HepG2 (cell line): ENCODE results near the gene UBAP1L. TPM values are rescaled to one million over a fixed set of nuclear protein-coding genes. Genes with fewer than 3 reads are reported as not detected.

Experiments
- ATAC-seq: fragments of 200-7000 bp; cut with Tn5 transposase; 3 replicates; pipeline ENCODE4 v1.9.1; 2020; ENCODE audit warnings: mild to moderate bottlenecking, moderate library complexity
- BruUV-seq: library from RNA; stranded (reverse); fragments of 400-500 nt; replicated peaks from 2 replicates; lab custom pipeline; 2021; lab: Mats Ljungman, UMichigan
- CTCF ChIA-PET: fragments of 300-600 bp; formaldehyde crosslinking; extraction: SDS; loops from one replicate; lab custom pipeline; 2021; ENCODE audit warnings: low total read pairs, inconsistent platforms, low intra/inter-chr PET ratio; lab: Yijun Ruan, JAX
- POLR2A ChIA-PET: fragments of 350-600 bp; sonication (Branson Sonifier 250); formaldehyde crosslinking; loops from one replicate; lab custom pipeline; 2020; ENCODE audit warnings: antibody characterized with exemption, inconsistent platforms; lab: Yijun Ruan, JAX
- DNase-seq: peaks from one replicate; pipeline ENCODE4 v3.0.0-alpha.2; 2015; ENCODE audit warnings: low spot score
- FAIRE-seq: peaks from 3 replicates; lab custom pipeline; 2011; peaks lifted over from hg19 to GRCh38; lab: Jason Lieb, UNC
- H2AFZ ChIP-seq: one replicate; pipeline ENCODE4 v1.6.1; 2011; ENCODE audit warnings: low read length, inconsistent platforms
- H3K27ac ChIP-seq: fragments of 300-600 bp; 3 replicates; pipeline ENCODE4 v1.8.0; 2011; ENCODE audit warnings: mixed run types, mild to moderate bottlenecking, mixed read lengths, low read length, inconsistent platforms; ENCODE audit not compliant: insufficient read depth; ENCODE audit errors: extremely low read length
- H3K27me3 ChIP-seq, 2 experiments: fragments of 200-600 bp in 1 of 2; 2 replicates in 1 of 2; 3 replicates in 1 of 2; pipeline versions ENCODE4 v1.6.0 to v1.8.0; 2011; ENCODE audit warnings: low read length in 2 of 2, mild to moderate bottlenecking in 2 of 2, moderate library complexity in 2 of 2, inconsistent platforms in 1 of 2; ENCODE audit not compliant: insufficient read depth in 2 of 2, control insufficient read depth in 1 of 2
- H3K36me3 ChIP-seq, 2 experiments: fragments of 200-600 bp in 1 of 2; replicated peaks in 1 of 2; 2 replicates in 1 of 2; 3 replicates in 1 of 2; pipeline versions ENCODE4 v1.5.1 to v1.8.0; 2011; ENCODE audit warnings: low read length in 2 of 2, inconsistent platforms in 1 of 2; ENCODE audit not compliant: insufficient read depth in 2 of 2, control insufficient read depth in 1 of 2
- H3K4me1 ChIP-seq: 2 replicates; pipeline ENCODE4 v1.5.1; 2012; ENCODE audit warnings: low read length, inconsistent platforms; ENCODE audit not compliant: insufficient read depth
- H3K4me2 ChIP-seq: 2 replicates; pipeline ENCODE4 v1.6.0; 2011; ENCODE audit warnings: low read depth, low read length, inconsistent platforms
- H3K4me3 ChIP-seq, 3 experiments: fragments of 200-600 bp in 1 of 3; sonication (generic), shearing (Covaris generic) in 1 of 3; replicated peaks in 1 of 3; 2 replicates each; pipeline ENCODE4 v1.5.1; 2011 to 2016; ENCODE audit warnings: low read length in 3 of 3, inconsistent platforms in 2 of 3, low read depth in 2 of 3, mild to moderate bottlenecking in 2 of 3, control low read depth in 1 of 3, mixed read lengths in 1 of 3; ENCODE audit not compliant: insufficient read depth in 1 of 3
- H3K79me2 ChIP-seq: one replicate; pipeline ENCODE4 v1.6.1; 2011; ENCODE audit warnings: low read length, inconsistent platforms; ENCODE audit not compliant: insufficient read depth
- H3K9ac ChIP-seq: 2 replicates; pipeline ENCODE4 v1.6.0; 2011; ENCODE audit warnings: mild to moderate bottlenecking, low read depth, low read length, inconsistent platforms; ENCODE audit not compliant: insufficient read depth
- H3K9me3 ChIP-seq: 2 replicates; pipeline ENCODE4 v1.5.1; 2012; ENCODE audit warnings: mild to moderate bottlenecking, low read length
- H4K20me1 ChIP-seq: 2 replicates; pipeline ENCODE4 v1.6.0; 2011; ENCODE audit warnings: inconsistent platforms, mild to moderate bottlenecking, low read length, moderate library complexity; ENCODE audit not compliant: insufficient read depth
- ARID2 ChIP-seq: sonication (generic); formaldehyde crosslinking; IDR thresholded peaks from 2 replicates; pipeline ENCODE4 v1.8.1; 2022; ENCODE audit warnings: mild to moderate bottlenecking, missing genetic modification reagents, borderline replicate concordance
- ATM ChIP-seq: fragments of 450-650 bp; IDR thresholded peaks from 2 replicates; pipeline ENCODE4 v1.7.1; 2017; ENCODE audit warnings: mild to moderate bottlenecking, borderline replicate concordance
- CENPT ChIP-seq: sonication (generic); formaldehyde crosslinking; IDR thresholded peaks from 2 replicates; pipeline ENCODE4 v1.8.0; 2022; ENCODE audit warnings: low read depth, mild to moderate bottlenecking, moderate library complexity, missing genetic modification reagents
- JUN ChIP-seq: sonication (generic); formaldehyde crosslinking; IDR thresholded peaks from 2 replicates; pipeline ENCODE4 v1.4.0; 2020; ENCODE audit warnings: mild to moderate bottlenecking, missing genetic modification reagents
- NFYC ChIP-seq: IDR thresholded peaks from 2 replicates; pipeline ENCODE4 v1.6.1; 2016; ENCODE audit warnings: missing genetic modification reagents, missing compliant biosample characterization
- RAD21 ChIP-seq: fragments of 450-650 bp; formaldehyde crosslinking; IDR thresholded peaks from 2 replicates; pipeline ENCODE4 v1.5.0; 2020; ENCODE audit warnings: mild to moderate bottlenecking
- RARG ChIP-seq: sonication (generic); formaldehyde crosslinking; IDR thresholded peaks from 2 replicates; pipeline ENCODE4 v1.4.0; 2020; ENCODE audit warnings: low read depth, mild to moderate bottlenecking, missing genetic modification reagents
- RNF2 ChIP-seq: fragments of 450-650 bp; conservative IDR thresholded peaks from 2 replicates; pipeline ENCODE4 v1.6.1; 2016; ENCODE audit warnings: low read depth
- U2AF2 ChIP-seq: fragments of 200-400 bp; formaldehyde crosslinking; IDR thresholded peaks from 2 replicates; pipeline ENCODE4 v1.6.1; 2017; ENCODE audit warnings: low read depth, mild to moderate bottlenecking, low read length
- ZNF331 ChIP-seq: sonication (generic); formaldehyde crosslinking; IDR thresholded peaks from 2 replicates; pipeline ENCODE4 v1.4.0; 2020; ENCODE audit warnings: missing genetic modification reagents
- ZNF33B ChIP-seq: sonication (generic); formaldehyde crosslinking; IDR thresholded peaks from 2 replicates; pipeline ENCODE4 v1.5.1; 2020; ENCODE audit warnings: mild to moderate bottlenecking, missing genetic modification reagents
- ZNF614 ChIP-seq: IDR thresholded peaks from 2 replicates; pipeline ENCODE4 v1.6.1; 2018; ENCODE audit warnings: missing biosample characterization, missing genetic modification reagents, inconsistent platforms, borderline replicate concordance
- ZNF687 ChIP-seq: sonication (generic); formaldehyde crosslinking; IDR thresholded peaks from 2 replicates; pipeline ENCODE4 v1.5.1; 2020; ENCODE audit warnings: mild to moderate bottlenecking, missing genetic modification reagents, moderate library complexity
- ZNF709 ChIP-seq: sonication (generic); formaldehyde crosslinking; IDR thresholded peaks from 2 replicates; pipeline ENCODE4 v1.5.0; 2020; ENCODE audit warnings: mild to moderate bottlenecking, missing genetic modification reagents
- ZNF737 ChIP-seq: sonication (generic); formaldehyde crosslinking; IDR thresholded peaks from 2 replicates; pipeline ENCODE4 v1.5.0; 2020; ENCODE audit warnings: missing genetic modification reagents, mild to moderate bottlenecking, borderline replicate concordance
- WGBS: methylation state at CpG from one replicate; pipeline ENCODE4 v1.1.6; 2017; ENCODE audit warnings: low lambda C conversion rate; 5-methylcytosine and 5-hydroxymethylcytosine counted together
- in situ Hi-C: cut with HindIII; loops from 2 replicates; pipeline ENCODE4 v1.10.0; 2017; ENCODE audit warnings: low pct_unique_long_range_greater_than_20kb; ENCODE audit not compliant: extremely low pct_ligation_motif_present
- intact Hi-C: fragments of 100-400 bp; cut with micrococcal nuclease; formaldehyde crosslinking; loops from one replicate; pipeline ENCODE4 v1.10.0; 2022; ENCODE audit not compliant: unreplicated experiment
- polyA plus RNA-seq, 8 experiments: library from polyadenylated mRNA; depleted of rRNA in 3 of 8; stranded (reverse) in 7 of 8; unstranded in 1 of 8; fragments of >200 nt; fragmentation: Illumina TruSeq in 4 of 8; extraction: Trizol in 4 of 8; gene quantifications; 2 replicates each; pipeline versions ENCODE4 v1.2.1 to v1.2.3, GENCODE V29; 2011 to 2016; ENCODE audit warnings: low read depth in 4 of 8, missing spikeins in 1 of 8, mixed read lengths in 1 of 8; ENCODE audit not compliant: insufficient read depth in 1 of 8
- total RNA-seq, 5 experiments: library from RNA; depleted of rRNA; stranded (reverse); fragments of >200 nt; fragmentation: Illumina TruSeq; extraction: Trizol; gene quantifications; 2 replicates each; pipeline ENCODE4 v1.2.3, GENCODE V29; 2016; ENCODE audit warnings: low read depth in 1 of 5
- TF ChIP-seq, protein P1 (sequence below): sonication (generic); formaldehyde crosslinking; IDR thresholded peaks from 2 replicates; pipeline ENCODE4 v1.4.0; 2020; ENCODE audit warnings: missing genetic modification reagents; ENCODE audit errors: not compliant biosample characterization

The UBAP1L gene
- total and polyA plus RNA-seq, 2 of the 13 experiments (the other 11 are each of a cell fraction or from before 2014, with no cell fraction given): 0.86 to 1.4 TPM

GRCh38 chr15:65085990-65086679 lies 28.9 kb downstream of the UBAP1L start (continued):
- TF ChIP-seq RAD21: peak; percentile 60
- no peak for TF ChIP-seq U2AF2
- no peak for TF ChIP-seq ZNF331
- TF ChIP-seq ZNF709 (CRISPR knock-in tag): no peak
- TF ChIP-seq ATM: no peak
- no peak for TF ChIP-seq ZNF614
- TF ChIP-seq ARID2: no peak
- TF ChIP-seq, protein P1, sequence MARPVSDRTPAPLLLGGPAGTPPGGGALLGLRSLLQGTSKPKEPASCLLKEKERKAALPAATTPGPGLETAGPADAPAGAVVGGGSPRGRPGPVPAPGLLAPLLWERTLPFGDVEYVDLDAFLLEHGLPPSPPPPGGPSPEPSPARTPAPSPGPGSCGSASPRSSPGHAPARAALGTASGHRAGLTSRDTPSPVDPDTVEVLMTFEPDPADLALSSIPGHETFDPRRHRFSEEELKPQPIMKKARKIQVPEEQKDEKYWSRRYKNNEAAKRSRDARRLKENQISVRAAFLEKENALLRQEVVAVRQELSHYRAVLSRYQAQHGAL (CRISPR knock-in tag): no peak
- TF ChIP-seq NFYC (CRISPR knock-in tag): no peak

- Histone ChIP-seq H3K4me3 (no peak overlapping the region; a peak in 1 of 6 replicates), H3K4me2 (peak overlapping the region; percentile 89; the same call in 1 of the 2 replicates), H4K20me1 (no peaks in the 10 kb centered on the region), H3K36me3 (no peaks in the 10 kb centered on the region), H3K27me3 (peaks cover 0 to 21% of the 10 kb centered on the region in 2 experiments; a peak in 2 of 5 replicates), H3K27ac (no peak overlapping the region), H3K9me3 (no peaks in the 10 kb centered on the region), H2AFZ (no peak overlapping the region), H3K4me1 (peaks cover 100% of the 10 kb centered on the region), H3K79me2 (no peaks in the 10 kb centered on the region), H3K9ac (no peak overlapping the region)
- WGBS: 67% methylated on average over 7 of the region's 8 CpGs
- in situ Hi-C loops: loop anchor here (5.0 to 10.0 kb wide), 2 partner anchors 33 to 50 kb away; no protein-coding TSS in a partner anchor
- no peak for DNase-seq
- no TSS peak for BruUV-seq
- intact Hi-C loops: no loop called here
- TF ChIP-seq ZNF737 (CRISPR knock-in tag) (no peak), RARG (no peak), ZNF687 (CRISPR knock-in tag) (peak; percentile 25), CENPT (CRISPR knock-in tag) (no peak), JUN (CRISPR knock-in tag) (no peak), RNF2 (no peak), ZNF33B (CRISPR knock-in tag) (no peak)
- ATAC-seq: no peak
- no peak for FAIRE-seq
- ChIA-PET CTCF (interaction anchor here (2.2 to 6.7 kb wide), 3 partner anchors 16 to 52 kb away, joined by 10 to 54 read pairs (median 34); no protein-coding TSS in a partner anchor), POLR2A (interaction anchor here (0.9 to 1.4 kb wide), 2 partner anchors 10 to 40 kb away, joined by 3 to 4 read pairs; partner anchors contain the start of gene SLC51B)
Observed at GRCh38 chr15:65085207-65085753, 29.7 kb downstream of the UBAP1L start.
